IMR-90 (cell line): ENCODE measurements around the gene C21orf91.

Source experiments
- CTCF ChIP-seq: conservative IDR thresholded peaks from 2 replicates; pipeline ENCODE4 v1.5.1; 2012; ENCODE audit warnings: mild to moderate bottlenecking, low read depth, low read length, improper control_type of control experiment
- MAFK ChIP-seq: IDR thresholded peaks from 2 replicates; pipeline ENCODE4 v1.6.1; 2012; ENCODE audit warnings: low read depth, low read length, improper control_type of control experiment

- TF ChIP-seq MAFK (no peak), CTCF (no peak)
Measured at GRCh38 chr21:17794518-17795145, 24.5 kb downstream of the C21orf91 start.
